Liver (tissue), 9 donors: Measurements from ENCODE around the gene PRODH. TPM values are rescaled to one million over a fixed set of nuclear protein-coding genes. Genes with fewer than 3 reads are reported as not detected.

ENCODE experiments used
- DNase-seq: peaks from one replicate; pipeline ENCODE4 v3.0.0-alpha.2; 2017; ENCODE audit warnings: low spot score
- H3K27ac ChIP-seq, 2 donors: one replicate each; pipeline ENCODE4 v1.7.0; 2013; ENCODE audit warnings: inconsistent platforms in 2 of 2, low read length in 2 of 2, control low read depth in 1 of 2, low read depth in 1 of 2, mild to moderate bottlenecking in 1 of 2
- H3K27me3 ChIP-seq, 4 donors: one replicate each; pipeline versions ENCODE4 v1.6.1 to v1.7.0; 2013; ENCODE audit warnings: low read length in 3 of 4, inconsistent platforms in 1 of 4, mild to moderate bottlenecking in 1 of 4, moderate library complexity in 1 of 4; ENCODE audit not compliant: control insufficient read depth in 4 of 4, insufficient read depth in 4 of 4
- H3K36me3 ChIP-seq, 4 donors: one replicate each; pipeline versions ENCODE4 v1.6.1 to v1.7.0; 2013; ENCODE audit warnings: low read length in 3 of 4, mild to moderate bottlenecking in 3 of 4, low read depth in 1 of 4, moderate library complexity in 1 of 4; ENCODE audit not compliant: control insufficient read depth in 4 of 4, insufficient read depth in 3 of 4
- H3K4me1 ChIP-seq, 4 donors: one replicate each; pipeline versions ENCODE4 v1.6.1 to v1.7.0; 2013; ENCODE audit warnings: low read length in 3 of 4, mild to moderate bottlenecking in 3 of 4, moderate library complexity in 1 of 4; ENCODE audit not compliant: control insufficient read depth in 4 of 4, insufficient read depth in 4 of 4
- H3K4me3 ChIP-seq, 3 donors: one replicate each; pipeline versions ENCODE4 v1.6.1 to v1.7.0; 2013; ENCODE audit warnings: low read length in 3 of 3, control low read depth in 1 of 3, low read depth in 1 of 3, mild to moderate bottlenecking in 1 of 3
- H3K9ac ChIP-seq, 2 donors: one replicate each; pipeline ENCODE4 v1.7.0; 2013; ENCODE audit warnings: low read length in 2 of 2, mild to moderate bottlenecking in 2 of 2, moderate library complexity in 2 of 2, control low read depth in 1 of 2, low read depth in 1 of 2
- H3K9me3 ChIP-seq, 4 donors: one replicate each; pipeline versions ENCODE4 v1.6.1 to v1.7.0; 2013; ENCODE audit warnings: low read length in 3 of 4; ENCODE audit not compliant: control insufficient read depth in 4 of 4
- ATF3 ChIP-seq: IDR thresholded peaks from 2 replicates; pipeline ENCODE4 v1.6.1; 2016; ENCODE audit warnings: antibody characterized with exemption
- CTCF ChIP-seq: fragments of 150-350 bp; IDR thresholded peaks from 2 replicates; pipeline ENCODE4 v1.5.1; 2017; ENCODE audit warnings: improper control_type of control experiment, low read depth, low read length; ENCODE audit not compliant: missing input control
- EGR1 ChIP-seq, 2 donors: IDR thresholded peaks; 2 replicates each; pipeline ENCODE4 v1.6.1; 2016 to 2018; ENCODE audit warnings: antibody characterized with exemption in 2 of 2, low read depth in 2 of 2
- FOXA2 ChIP-seq: IDR thresholded peaks from 2 replicates; pipeline ENCODE4 v1.6.1; 2016; ENCODE audit warnings: antibody characterized with exemption
- GABPA ChIP-seq, 2 donors: IDR thresholded peaks in 1 of 2; conservative IDR thresholded peaks in 1 of 2; 2 replicates each; pipeline ENCODE4 v1.6.1; 2016; ENCODE audit warnings: antibody characterized with exemption in 2 of 2, mild to moderate bottlenecking in 1 of 2, moderate library complexity in 1 of 2
- HNF4A ChIP-seq, 2 donors: conservative IDR thresholded peaks; 2 replicates each; pipeline ENCODE4 v1.6.1; 2016; ENCODE audit warnings: antibody characterized with exemption in 2 of 2, mild to moderate bottlenecking in 2 of 2
- HNF4G ChIP-seq: IDR thresholded peaks from 2 replicates; pipeline ENCODE4 v1.6.1; 2016; ENCODE audit warnings: antibody characterized with exemption
- JUND ChIP-seq, 2 donors: IDR thresholded peaks; 2 replicates each; pipeline ENCODE4 v1.6.1; 2016; ENCODE audit warnings: antibody characterized with exemption in 2 of 2
- MAX ChIP-seq: IDR thresholded peaks from 2 replicates; pipeline ENCODE4 v1.6.1; 2016; ENCODE audit warnings: antibody characterized with exemption
- NR2F2 ChIP-seq: IDR thresholded peaks from 2 replicates; pipeline ENCODE4 v1.6.1; 2016; ENCODE audit warnings: antibody characterized with exemption
- RAD21 ChIP-seq, 2 donors: IDR thresholded peaks; 2 replicates each; pipeline ENCODE4 v1.6.1; 2016; ENCODE audit warnings: antibody characterized with exemption in 2 of 2, mild to moderate bottlenecking in 2 of 2
- REST ChIP-seq: IDR thresholded peaks from 2 replicates; pipeline ENCODE4 v1.6.1; 2016; ENCODE audit warnings: antibody characterized with exemption, mild to moderate bottlenecking
- RXRA ChIP-seq, 2 donors: IDR thresholded peaks; 2 replicates each; pipeline ENCODE4 v1.6.1; 2017 to 2018; ENCODE audit warnings: antibody characterized with exemption in 2 of 2, mild to moderate bottlenecking in 1 of 2
- SP1 ChIP-seq: IDR thresholded peaks from 2 replicates; pipeline ENCODE4 v1.6.1; 2018; ENCODE audit warnings: antibody characterized with exemption, mild to moderate bottlenecking
- TAF1 ChIP-seq: conservative IDR thresholded peaks from 2 replicates; pipeline ENCODE4 v1.6.1; 2016; ENCODE audit warnings: antibody characterized with exemption, mild to moderate bottlenecking
- YY1 ChIP-seq: IDR thresholded peaks from 2 replicates; pipeline ENCODE4 v1.6.1; 2016; ENCODE audit warnings: antibody characterized with exemption, mild to moderate bottlenecking
- ZBTB33 ChIP-seq: IDR thresholded peaks from 2 replicates; pipeline ENCODE4 v1.6.1; 2016; ENCODE audit warnings: antibody characterized with exemption
- WGBS: extraction: QIAGEN DNeasy Blood & Tissue Kit; methylation state at CpG from one replicate; pipeline ENCODE4 v1.1.7; 2013; 5-methylcytosine and 5-hydroxymethylcytosine counted together
- polyA plus RNA-seq, 2 donors: library from polyadenylated mRNA; stranded (reverse) in 1 of 2; unstranded in 1 of 2; fragments of 200-250 nt in 1 of 2; fragments of >200 nt in 1 of 2; fragmentation: Nextera tagmentation in 1 of 2; extraction: Ambion mirVana in 1 of 2; gene quantifications; one replicate each; pipeline versions ENCODE4 v1.2.1 to v1.2.3, GENCODE V29; 2013 to 2015
- total RNA-seq, 2 donors: library from RNA; depleted of rRNA; stranded (reverse); fragments of >200 nt; gene quantifications; one replicate each; pipeline ENCODE4 v1.2.3, GENCODE V29; 2014
- donor health status: healthy.
- donor health status: healthy.
- donor health status: healthy.
- donor health status: healthy.
- donor health status: healthy.

PRODH gene
- total and polyA plus RNA-seq, 4 donors = 1.2 to 4.1 (median 1.6) TPM; not detected in 1

GRCh38 chr22:18970948-18971315 lies 34.8 kb upstream of the PRODH start:
- Histone ChIP-seq H3K4me3 (peak overlapping the region in 2 of 3 donors; percentile 39 to 82), H3K27me3 (no peaks in the 10 kb centered on the region), H3K4me1 (peaks cover 13 to 43% (median 21%) of the 10 kb centered on the region in 4 donors), H3K9me3 (no peaks in the 10 kb centered on the region), H3K27ac (no peak overlapping the region), H3K36me3 (no peaks in the 10 kb centered on the region), H3K9ac (no peak overlapping the region)
- DNase-seq = no peak
- TF ChIP-seq SP1 (no peak), HNF4A (conservative IDR thresholded peaks at IDR 0.05) (no peak), JUND (IDR thresholded peaks at IDR 0.05) (no peak), HNF4G (no peak), MAX (no peak), YY1 (no peak), ZBTB33 (no peak), GABPA (IDR thresholded peaks at IDR 0.05 in 1 of 2, conservative IDR thresholded peaks at IDR 0.05 in 1 of 2) (no peak), ATF3 (no peak), RXRA (IDR thresholded peaks at IDR 0.05) (no peak), EGR1 (IDR thresholded peaks at IDR 0.05; ENCODE audit: low read depth in 2 of 2) (no peak), NR2F2 (no peak), FOXA2 (no peak), CTCF (no peak), TAF1 (no peak)
- WGBS = 2% methylated on average over 28 of the region's 28 CpGs

GRCh38 chr22:18970176-18970947 lies 34.3 kb upstream of the PRODH start:
- no peak for DNase-seq
- TF ChIP-seq MAX = no peak
- TF ChIP-seq REST = no peak
- TF ChIP-seq SP1 = no peak
- no peak for TF ChIP-seq ATF3
- no peak for TF ChIP-seq NR2F2
- TF ChIP-seq RXRA (IDR thresholded peaks at IDR 0.05) = no peak
- TF ChIP-seq CTCF = no peak
- TF ChIP-seq JUND (IDR thresholded peaks at IDR 0.05) = no peak
- TF ChIP-seq YY1 = no peak
- TF ChIP-seq HNF4A (conservative IDR thresholded peaks at IDR 0.05) = no peak
- TF ChIP-seq GABPA (IDR thresholded peaks at IDR 0.05 in 1 of 2, conservative IDR thresholded peaks at IDR 0.05 in 1 of 2) = no peak
- TF ChIP-seq RAD21 (IDR thresholded peaks at IDR 0.05) = no peak
- TF ChIP-seq FOXA2 = no peak
- no peak for TF ChIP-seq EGR1 (IDR thresholded peaks at IDR 0.05; ENCODE audit: low read depth in 2 of 2)
- Histone ChIP-seq H3K9me3 (no peaks in the 10 kb centered on the region), H3K27ac (no peak overlapping the region), H3K9ac (peak overlapping the region in 1 of 2 donors; percentile 27), H3K36me3 (no peaks in the 10 kb centered on the region), H3K27me3 (no peaks in the 10 kb centered on the region), H3K4me1 (peaks cover 8 to 37% (median 18%) of the 10 kb centered on the region in 4 donors), H3K4me3 (peak overlapping the region in 2 of 3 donors; percentile 39 to 82)
- 4% methylated on average over 94 of the region's 94 CpGs for WGBS
